NCI-H526 treated with DMSO at 0.1 percent for 48 hours (cell line): Measurements from ENCODE around the gene KCNAB1.

Experiments used
- DNase-seq: peaks from one replicate; lab custom pipeline; 2025; lab: John Stamatoyannopoulos, UW

The KCNAB1 gene

GRCh38 chr3:156412600-156412999 lies 292.2 kb downstream of the KCNAB1 start:
- no peak for DNase-seq

- DNase-seq: no peak
Measured at GRCh38 chr3:156413293-156413892, 293.0 kb downstream of the KCNAB1 start.

- no peak for DNase-seq
Measured at GRCh38 chr3:156416846-156417558, 296.6 kb downstream of the KCNAB1 start.

GRCh38 chr3:156417559-156418132 lies 297.3 kb downstream of the KCNAB1 start:
- DNase-seq: no peak

- no peak for DNase-seq
Measured at GRCh38 chr3:156418428-156418827, 298.1 kb downstream of the KCNAB1 start.

GRCh38 chr3:156421534-156421933 lies 301.2 kb downstream of the KCNAB1 start:
- no peak for DNase-seq

- DNase-seq: no peak
Measured at GRCh38 chr3:156424758-156425157, 304.4 kb downstream of the KCNAB1 start.

GRCh38 chr3:156425651-156426050 lies 305.3 kb downstream of the KCNAB1 start:
- DNase-seq: no peak

- DNase-seq: no peak
Measured at GRCh38 chr3:156429125-156429524, 308.7 kb downstream of the KCNAB1 start.

GRCh38 chr3:156431334-156432124 lies 311.2 kb downstream of the KCNAB1 start:
- no peak for DNase-seq

- DNase-seq: no peak
Measured at GRCh38 chr3:156432563-156432962, 312.2 kb downstream of the KCNAB1 start.

GRCh38 chr3:156433138-156433537 lies 312.8 kb downstream of the KCNAB1 start:
- no peak for DNase-seq

GRCh38 chr3:156433910-156434309 lies 313.5 kb downstream of the KCNAB1 start:
- DNase-seq: no peak

GRCh38 chr3:156434921-156435320 lies 314.5 kb downstream of the KCNAB1 start:
- DNase-seq: no peak

GRCh38 chr3:156443079-156443478 lies 322.7 kb downstream of the KCNAB1 start:
- DNase-seq: no peak

- DNase-seq: no peak
Measured at GRCh38 chr3:156445117-156446090, 325.0 kb downstream of the KCNAB1 start.

GRCh38 chr3:156448300-156448699 lies 327.9 kb downstream of the KCNAB1 start:
- no peak for DNase-seq

GRCh38 chr3:156449710-156450574 lies 329.6 kb downstream of the KCNAB1 start:
- peak; percentile 19 for DNase-seq

GRCh38 chr3:156455839-156456238 lies 335.5 kb downstream of the KCNAB1 start:
- no peak for DNase-seq

GRCh38 chr3:156456771-156457224 lies 336.4 kb downstream of the KCNAB1 start:
- DNase-seq: no peak
